Endothelial cell of umbilical vein (primary cell): ENCODE data around the gene INPP5B. TPM values are rescaled to one million over a fixed set of nuclear protein-coding genes. Genes with fewer than 3 reads are reported as not detected.

ENCODE experiments used
- BruUV-seq: library from RNA; stranded (reverse); fragments of 400-500 nt; replicated peaks from 2 replicates; lab custom pipeline; 2021; lab: Mats Ljungman, UMichigan
- CTCF ChIA-PET: fragments of 300-600, 350-600 bp; sonication (Branson Sonifier 250); formaldehyde crosslinking; loops from one replicate; lab custom pipeline; 2021; ENCODE audit warnings: antibody characterized with exemption, inconsistent platforms; lab: Charles Lee
- POLR2A ChIA-PET: fragments of 300-600, 350-600 bp; sonication (Branson Sonifier 250); formaldehyde crosslinking; loops from one replicate; lab custom pipeline; 2021; ENCODE audit warnings: antibody characterized with exemption, inconsistent platforms; lab: Charles Lee
- DNase-seq: peaks from one replicate; pipeline ENCODE4 v3.0.0-alpha.2; 2011; ENCODE audit warnings: low read depth, low spot score
- FAIRE-seq: peaks from 2 replicates; lab custom pipeline; 2011; peaks lifted over from hg19 to GRCh38; lab: Jason Lieb, UNC
- H2AFZ ChIP-seq: 2 replicates; pipeline ENCODE4 v1.6.0; 2012; ENCODE audit warnings: low read depth, low read length, control low read depth, inconsistent platforms
- H3K27ac ChIP-seq: 2 replicates; pipeline ENCODE4 v1.5.1; 2011; ENCODE audit warnings: low read depth, mild to moderate bottlenecking, control low read depth, low read length, moderate library complexity; ENCODE audit not compliant: insufficient read depth
- H3K27me3 ChIP-seq, 2 experiments: 2 replicates each; pipeline versions ENCODE4 v1.6.0 to v1.6.1; 2011; ENCODE audit warnings: low read length in 2 of 2, mixed read lengths in 1 of 2; ENCODE audit not compliant: control insufficient read depth in 2 of 2, insufficient read depth in 2 of 2
- H3K36me3 ChIP-seq, 2 experiments: 2 replicates in 1 of 2; 3 replicates in 1 of 2; pipeline ENCODE4 v1.5.1; 2011; ENCODE audit warnings: low read length in 2 of 2, mild to moderate bottlenecking in 1 of 2, moderate library complexity in 1 of 2; ENCODE audit not compliant: control insufficient read depth in 2 of 2, insufficient read depth in 2 of 2; ENCODE audit errors: extremely low read depth in 1 of 2
- H3K4me1 ChIP-seq: 3 replicates; pipeline ENCODE4 v1.5.1; 2011; ENCODE audit warnings: mild to moderate bottlenecking, low read length; ENCODE audit not compliant: control insufficient read depth, insufficient read depth; ENCODE audit errors: extremely low read depth
- H3K4me2 ChIP-seq: 2 replicates; pipeline ENCODE4 v1.6.1; 2011; ENCODE audit warnings: low read length, control low read depth, mixed read lengths; ENCODE audit not compliant: insufficient read depth
- H3K4me3 ChIP-seq, 3 experiments: fragments of 200-600 bp in 1 of 3; sonication (generic), shearing (Covaris generic) in 1 of 3; replicated peaks in 1 of 3; 2 replicates each; pipeline ENCODE4 v1.5.1; 2011 to 2016; ENCODE audit warnings: control low read depth in 3 of 3, low read length in 3 of 3, mild to moderate bottlenecking in 2 of 3, inconsistent platforms in 1 of 3, low read depth in 1 of 3, moderate library complexity in 1 of 3; ENCODE audit not compliant: insufficient read depth in 1 of 3
- H3K79me2 ChIP-seq: 2 replicates; pipeline ENCODE4 v1.6.0; 2012; ENCODE audit warnings: low read length, inconsistent platforms; ENCODE audit not compliant: control insufficient read depth, insufficient read depth
- H3K9ac ChIP-seq: replicated peaks from 2 replicates; pipeline ENCODE3; 2011; ENCODE audit warnings: low read length, control low read depth; ENCODE audit not compliant: insufficient read depth; ENCODE audit errors: extremely low read depth
- H3K9me1 ChIP-seq: replicated peaks from 3 replicates; pipeline ENCODE4 v1.6.0; 2011; ENCODE audit warnings: mild to moderate bottlenecking, low read length; ENCODE audit not compliant: control insufficient read depth, insufficient read depth; ENCODE audit errors: extremely low read depth
- H3K9me3 ChIP-seq: replicated peaks from 2 replicates; pipeline ENCODE4 v1.5.1; 2012; ENCODE audit warnings: low read length, inconsistent platforms; ENCODE audit not compliant: control insufficient read depth, insufficient read depth
- H4K20me1 ChIP-seq: replicated peaks from 2 replicates; pipeline ENCODE3; 2011; ENCODE audit warnings: mild to moderate bottlenecking, low read length; ENCODE audit not compliant: control insufficient read depth, insufficient read depth; ENCODE audit errors: extremely low read depth
- CTCF ChIP-seq, 2 donors: IDR thresholded peaks; 1 replicate in 1 of 2; 2 replicates in 1 of 2; pipeline ENCODE4 v1.5.1; 2011; ENCODE audit warnings: low read length in 2 of 2, mild to moderate bottlenecking in 2 of 2, moderate library complexity in 2 of 2, control low read depth in 1 of 2, inconsistent platforms in 1 of 2, low read depth in 1 of 2; ENCODE audit not compliant: insufficient read depth in 1 of 2; ENCODE audit errors: extremely low read depth in 1 of 2
- EZH2 ChIP-seq: IDR thresholded peaks from 2 replicates; pipeline ENCODE4 v1.6.1; 2012; ENCODE audit warnings: borderline replicate concordance, low read depth, mild to moderate bottlenecking, moderate library complexity, low read length, inconsistent platforms; ENCODE audit not compliant: severe bottlenecking
- FOS ChIP-seq: IDR thresholded peaks from 2 replicates; pipeline ENCODE4 v1.6.1; 2011; ENCODE audit warnings: mild to moderate bottlenecking, low read length, moderate library complexity, borderline replicate concordance; ENCODE audit not compliant: insufficient read depth
- GATA2 ChIP-seq: IDR thresholded peaks from 2 replicates; pipeline ENCODE4 v1.7.0; 2011; ENCODE audit warnings: low read depth, mild to moderate bottlenecking, moderate library complexity, mixed read lengths, low read length; ENCODE audit not compliant: insufficient read length, insufficient read depth
- JUN ChIP-seq: IDR thresholded peaks from 2 replicates; pipeline ENCODE4 v1.6.1; 2011; ENCODE audit warnings: borderline replicate concordance, low read depth; ENCODE audit not compliant: insufficient read length, insufficient read depth
- MAX ChIP-seq: IDR thresholded peaks from 2 replicates; pipeline ENCODE4 v1.6.1; 2011; ENCODE audit not compliant: insufficient read depth, insufficient read length
- MYC ChIP-seq: IDR thresholded peaks from one replicate; pipeline ENCODE4 v1.6.1; 2011; ENCODE audit warnings: mild to moderate bottlenecking, low read depth, low read length
- POLR2A ChIP-seq: IDR thresholded peaks from 2 replicates; pipeline ENCODE4 v1.6.1; 2012; ENCODE audit warnings: low read depth, mild to moderate bottlenecking, control low read depth, low read length
- POLR2AphosphoS5 ChIP-seq: IDR thresholded peaks from 2 replicates; pipeline ENCODE4 v1.6.1; 2012; ENCODE audit warnings: low read depth, mild to moderate bottlenecking, control low read depth, low read length, moderate library complexity; ENCODE audit not compliant: insufficient read depth
- dilution Hi-C: fragments of 300-500 bp; cut with MboI; formaldehyde crosslinking; loops from one replicate; pipeline ENCODE4 v1.15.0; 2019; ENCODE audit warnings: low sequenced_read_pairs; ENCODE audit not compliant: extremely low pct_ligation_motif_present
- intact Hi-C: fragments of 100-400 bp; cut with micrococcal nuclease; formaldehyde crosslinking; loops from one replicate; pipeline ENCODE4 v1.10.0; 2022
- polyA plus RNA-seq, 4 experiments: library from polyadenylated mRNA; depleted of rRNA in 3 of 4; stranded (reverse) in 3 of 4; unstranded in 1 of 4; fragments of >200 nt; gene quantifications; 2 replicates each; pipeline versions ENCODE4 v1.2.1 to v1.2.3, GENCODE V29; 2011 to 2012; ENCODE audit warnings: missing spikeins in 1 of 4
- total RNA-seq: library from RNA; stranded (reverse); gene quantifications from 2 replicates; pipeline ENCODE4 v1.2.3, GENCODE V29; 2021

INPP5B gene
- total and polyA plus RNA-seq, 2 donors (not counting 3 experiments of a cell fraction or from before 2014, with no cell fraction given): 7.4 to 14.7 TPM

GRCh38 chr1:37888022-37888700 lies 58.7 kb downstream of the INPP5B start:
- peaks cover 2 to 29% of the 10 kb centered on the region in 2 experiments for H3K36me3 ChIP-seq
- no peaks in the 10 kb centered on the region for H3K4me1 ChIP-seq
- no peaks in the 10 kb centered on the region for H3K27me3 ChIP-seq
- DNase-seq (no peak), FAIRE-seq (no peak)
- CTCF ChIA-PET: no interaction called here
- BruUV-seq: no TSS peak
- H3K9ac ChIP-seq: no peak overlapping the region
- no peaks in the 10 kb centered on the region for H3K79me2 ChIP-seq
- POLR2A ChIA-PET: no interaction called here
- no peak overlapping the region for H3K4me3 ChIP-seq
- H2AFZ ChIP-seq: no peak overlapping the region
- dilution Hi-C loops (no loop called here), intact Hi-C loops (no loop called here)
- no peak for TF ChIP-seq JUN
- no peak for TF ChIP-seq EZH2
- TF ChIP-seq POLR2A: no peak
- no peak for TF ChIP-seq FOS
- no peak for TF ChIP-seq CTCF (IDR thresholded peaks at IDR 0.05; ENCODE audit: extremely low read depth in 1 of 2, insufficient read depth in 1 of 2, low read depth in 1 of 2, low read length in 2 of 2)
- no peak for TF ChIP-seq POLR2AphosphoS5
- no peak for TF ChIP-seq MAX
- TF ChIP-seq GATA2: no peak
- no peak for TF ChIP-seq MYC
- H3K9me3 ChIP-seq: no peaks in the 10 kb centered on the region
- H3K27ac ChIP-seq: no peak overlapping the region
- H3K4me2 ChIP-seq: no peak overlapping the region
- H3K9me1 ChIP-seq: no peaks in the 10 kb centered on the region
- H4K20me1 ChIP-seq: no peaks in the 10 kb centered on the region
